OCI-LY7 (cell line): ENCODE results near the gene CPNE2. TPM values are rescaled to one million over a fixed set of nuclear protein-coding genes. Genes with fewer than 3 reads are reported as not detected.

Experiments
- BruUV-seq: library from RNA; stranded (reverse); fragments of 400-500 nt; replicated peaks from 2 replicates; lab custom pipeline; 2021; lab: Mats Ljungman, UMichigan
- CTCF ChIA-PET: fragments of 300-600 bp; sonication (Branson Sonifier 250); formaldehyde crosslinking; loops from one replicate; lab custom pipeline; 2022; ENCODE audit warnings: antibody characterized with exemption; ENCODE audit not compliant: unreplicated experiment; lab: Charles Lee
- POLR2A ChIA-PET: fragments of 300-600 bp; sonication (Branson Sonifier 250); formaldehyde crosslinking; loops from one replicate; lab custom pipeline; 2022; ENCODE audit warnings: antibody characterized with exemption; lab: Charles Lee
- DNase-seq: peaks from one replicate; pipeline ENCODE4 v3.0.0-alpha.2; 2015; ENCODE audit warnings: low spot score
- H2AFZ ChIP-seq: fragments of 200-600 bp; sonication (generic), shearing (Covaris generic); 2 replicates; pipeline ENCODE4 v1.6.1; 2014; ENCODE audit warnings: mild to moderate bottlenecking, antibody characterized with exemption, low read length, moderate library complexity
- H3K27ac ChIP-seq: fragments of 200-600 bp; sonication (generic); 2 replicates; pipeline ENCODE4 v1.5.1; 2014; ENCODE audit warnings: mixed run types, low read depth, mild to moderate bottlenecking, moderate library complexity, low read length, inconsistent platforms; ENCODE audit not compliant: poor library complexity, severe bottlenecking
- H3K36me3 ChIP-seq: fragments of 200-600 bp; sonication (generic); 2 replicates; pipeline ENCODE4 v1.6.1; 2014; ENCODE audit warnings: mild to moderate bottlenecking, antibody characterized with exemption, low read length, moderate library complexity, mixed read lengths; ENCODE audit not compliant: insufficient read depth
- H3K4me1 ChIP-seq: fragments of 200-600 bp; sonication (generic); 2 replicates; pipeline ENCODE4 v1.5.1; 2014; ENCODE audit warnings: mild to moderate bottlenecking, low read length; ENCODE audit not compliant: insufficient read depth, poor library complexity, severe bottlenecking
- H3K4me2 ChIP-seq: fragments of 200-600 bp; sonication (generic); 2 replicates; pipeline ENCODE4 v1.6.1; 2014; ENCODE audit warnings: mild to moderate bottlenecking, low read length
- H3K4me3 ChIP-seq: fragments of 200-600 bp; sonication (generic); 2 replicates; pipeline ENCODE4 v1.5.1; 2014; ENCODE audit warnings: mild to moderate bottlenecking, low read depth, low read length; ENCODE audit not compliant: poor library complexity, severe bottlenecking
- H3K79me2 ChIP-seq: fragments of 200-600 bp; sonication (generic); 2 replicates; pipeline ENCODE4 v1.6.1; 2016; ENCODE audit warnings: low read depth, mild to moderate bottlenecking, low read length, moderate library complexity, mixed read lengths; ENCODE audit not compliant: insufficient read depth
- H3K9me2 ChIP-seq: fragments of 200-600 bp; sonication (generic); 2 replicates; pipeline ENCODE4 v1.6.1; 2016; ENCODE audit warnings: mild to moderate bottlenecking, low read length, mixed read lengths; ENCODE audit not compliant: insufficient read depth
- H3K9me3 ChIP-seq: fragments of 200-600 bp; sonication (generic); 2 replicates; pipeline ENCODE4 v1.6.1; 2014; ENCODE audit warnings: mild to moderate bottlenecking, mixed run types, low read length, mixed read lengths
- H4K20me1 ChIP-seq: fragments of 200-600 bp; sonication (generic); 2 replicates; pipeline ENCODE4 v1.6.1; 2014; ENCODE audit warnings: mild to moderate bottlenecking, antibody characterized with exemption, low read length, moderate library complexity, mixed read lengths; ENCODE audit not compliant: insufficient read depth
- EZH2phosphoT487 ChIP-seq: fragments of 200-600 bp; sonication (generic); IDR thresholded peaks from 2 replicates; pipeline ENCODE4 v1.6.1; 2018; ENCODE audit warnings: low read depth, borderline replicate concordance, mild to moderate bottlenecking, mixed run types, antibody characterized with exemption, low read length, moderate library complexity, mixed read lengths
- intact Hi-C: fragments of 100-400 bp; cut with micrococcal nuclease; formaldehyde crosslinking; loops from one replicate; pipeline ENCODE4 v1.10.0; 2022; ENCODE audit not compliant: unreplicated experiment
- total RNA-seq, 2 experiments: library from RNA; depleted of rRNA in 1 of 2; stranded (reverse); fragments of >200 nt in 1 of 2; shearing (Covaris generic) in 1 of 2; gene quantifications; 2 replicates each; pipeline ENCODE4 v1.2.3, GENCODE V29; 2014 to 2022
- TF ChIP-seq, protein P1 (sequence below): fragments of 200-600 bp; sonication (generic); conservative IDR thresholded peaks from 2 replicates; pipeline ENCODE4 v1.5.1; 2014; ENCODE audit warnings: mild to moderate bottlenecking, antibody characterized with exemption, low read length, moderate library complexity, mixed read lengths

Gene CPNE2
- total RNA-seq, 2 experiments from 2014 or later, result 14.4 to 44.7 TPM

- no peak for DNase-seq
- BruUV-seq, result no TSS peak
Measured at GRCh38 chr16:57127836-57128235, 35.5 kb downstream of the CPNE2 start.

GRCh38 chr16:57128771-57129389, 36.5 kb downstream of the CPNE2 start:
- H3K4me2 ChIP-seq, result no peak overlapping the region
- CTCF ChIA-PET, result no interaction called here
- POLR2A ChIA-PET, result no interaction called here
- no peak overlapping the region for H3K4me3 ChIP-seq
- H3K27ac ChIP-seq, result no peak overlapping the region
- BruUV-seq, result no TSS peak
- no peaks in the 10 kb centered on the region for H3K9me2 ChIP-seq
- no peak for DNase-seq
- peaks cover 20% of the 10 kb centered on the region for H3K4me1 ChIP-seq
- H3K36me3 ChIP-seq, result peaks cover 4% of the 10 kb centered on the region
- H2AFZ ChIP-seq, result no peak overlapping the region
- H4K20me1 ChIP-seq, result no peaks in the 10 kb centered on the region
- H3K79me2 ChIP-seq, result no peaks in the 10 kb centered on the region
- TF ChIP-seq EZH2phosphoT487, result no peak
- TF ChIP-seq, protein P1, sequence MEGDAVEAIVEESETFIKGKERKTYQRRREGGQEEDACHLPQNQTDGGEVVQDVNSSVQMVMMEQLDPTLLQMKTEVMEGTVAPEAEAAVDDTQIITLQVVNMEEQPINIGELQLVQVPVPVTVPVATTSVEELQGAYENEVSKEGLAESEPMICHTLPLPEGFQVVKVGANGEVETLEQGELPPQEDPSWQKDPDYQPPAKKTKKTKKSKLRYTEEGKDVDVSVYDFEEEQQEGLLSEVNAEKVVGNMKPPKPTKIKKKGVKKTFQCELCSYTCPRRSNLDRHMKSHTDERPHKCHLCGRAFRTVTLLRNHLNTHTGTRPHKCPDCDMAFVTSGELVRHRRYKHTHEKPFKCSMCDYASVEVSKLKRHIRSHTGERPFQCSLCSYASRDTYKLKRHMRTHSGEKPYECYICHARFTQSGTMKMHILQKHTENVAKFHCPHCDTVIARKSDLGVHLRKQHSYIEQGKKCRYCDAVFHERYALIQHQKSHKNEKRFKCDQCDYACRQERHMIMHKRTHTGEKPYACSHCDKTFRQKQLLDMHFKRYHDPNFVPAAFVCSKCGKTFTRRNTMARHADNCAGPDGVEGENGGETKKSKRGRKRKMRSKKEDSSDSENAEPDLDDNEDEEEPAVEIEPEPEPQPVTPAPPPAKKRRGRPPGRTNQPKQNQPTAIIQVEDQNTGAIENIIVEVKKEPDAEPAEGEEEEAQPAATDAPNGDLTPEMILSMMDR, result no peak
- intact Hi-C loops, result no loop called here
- no peaks in the 10 kb centered on the region for H3K9me3 ChIP-seq

More at GRCh38 chr16:57127836-57128235, 35.5 kb downstream of the CPNE2 start:
- POLR2A ChIA-PET, result no interaction called here
- no peak overlapping the region for H3K4me3 ChIP-seq
- no peak overlapping the region for H2AFZ ChIP-seq
- CTCF ChIA-PET, result no interaction called here
- H3K4me2 ChIP-seq, result no peak overlapping the region
- no peaks in the 10 kb centered on the region for H3K79me2 ChIP-seq
- TF ChIP-seq, protein P1, result no peak
- no peak for TF ChIP-seq EZH2phosphoT487
- H3K27ac ChIP-seq, result no peak overlapping the region
- no peaks in the 10 kb centered on the region for H3K9me3 ChIP-seq
- H4K20me1 ChIP-seq, result no peaks in the 10 kb centered on the region
- H3K36me3 ChIP-seq, result peaks cover 4% of the 10 kb centered on the region
- intact Hi-C loops, result no loop called here
- H3K4me1 ChIP-seq, result peaks cover 23% of the 10 kb centered on the region
- no peaks in the 10 kb centered on the region for H3K9me2 ChIP-seq

- CTCF ChIA-PET, result no interaction called here
- H4K20me1 ChIP-seq, result no peaks in the 10 kb centered on the region
- H3K79me2 ChIP-seq, result no peaks in the 10 kb centered on the region
- DNase-seq, result no peak
- intact Hi-C loops, result no loop called here
- no peak for TF ChIP-seq EZH2phosphoT487
- TF ChIP-seq, protein P1, result no peak
- H3K4me3 ChIP-seq, result no peak overlapping the region
- no peak overlapping the region for H3K4me2 ChIP-seq
- H3K4me1 ChIP-seq, result peaks cover 37% of the 10 kb centered on the region
- no peak overlapping the region for H3K27ac ChIP-seq
- no peaks in the 10 kb centered on the region for H3K9me2 ChIP-seq
- POLR2A ChIA-PET, result no interaction called here
- H3K9me3 ChIP-seq, result no peaks in the 10 kb centered on the region
- H3K36me3 ChIP-seq, result peaks cover 4% of the 10 kb centered on the region
- BruUV-seq, result no TSS peak
- H2AFZ ChIP-seq, result no peak overlapping the region
Measured at GRCh38 chr16:57130950-57131321, 38.6 kb downstream of the CPNE2 start.
